IPS-20b (cell line): ENCODE measurements around the gene NECTIN1.
A peak's percentile ranks its signal among the peaks of the same experiment; 100 is the strongest.

ENCODE experiments used
- H3K27ac ChIP-seq: one replicate; pipeline ENCODE4 v1.5.1; 2013; ENCODE audit warnings: low read length
- H3K27me3 ChIP-seq: 2 replicates; pipeline ENCODE4 v1.6.1; 2013; ENCODE audit warnings: mild to moderate bottlenecking, low read length, inconsistent platforms; ENCODE audit not compliant: insufficient read depth
- H3K36me3 ChIP-seq: 2 replicates; pipeline ENCODE4 v1.6.1; 2013; ENCODE audit warnings: low read depth, mild to moderate bottlenecking, inconsistent platforms, low read length, moderate library complexity; ENCODE audit not compliant: insufficient read depth
- H3K4me1 ChIP-seq: 2 replicates; pipeline ENCODE4 v1.6.1; 2013; ENCODE audit warnings: mild to moderate bottlenecking, control low read depth, inconsistent platforms, low read length, moderate library complexity; ENCODE audit not compliant: insufficient read depth
- H3K4me3 ChIP-seq: 2 replicates; pipeline ENCODE4 v1.5.1; 2013; ENCODE audit warnings: mild to moderate bottlenecking, low read length, inconsistent platforms
- H3K9ac ChIP-seq: 2 replicates; pipeline ENCODE4 v1.6.1; 2013; ENCODE audit warnings: low read depth, mild to moderate bottlenecking, inconsistent platforms, low read length, moderate library complexity
- H3K9me3 ChIP-seq: 2 replicates; pipeline ENCODE4 v1.6.1; 2013; ENCODE audit warnings: mild to moderate bottlenecking, low read depth, low read length, inconsistent platforms; ENCODE audit not compliant: insufficient read depth

The NECTIN1 gene

DNA sequence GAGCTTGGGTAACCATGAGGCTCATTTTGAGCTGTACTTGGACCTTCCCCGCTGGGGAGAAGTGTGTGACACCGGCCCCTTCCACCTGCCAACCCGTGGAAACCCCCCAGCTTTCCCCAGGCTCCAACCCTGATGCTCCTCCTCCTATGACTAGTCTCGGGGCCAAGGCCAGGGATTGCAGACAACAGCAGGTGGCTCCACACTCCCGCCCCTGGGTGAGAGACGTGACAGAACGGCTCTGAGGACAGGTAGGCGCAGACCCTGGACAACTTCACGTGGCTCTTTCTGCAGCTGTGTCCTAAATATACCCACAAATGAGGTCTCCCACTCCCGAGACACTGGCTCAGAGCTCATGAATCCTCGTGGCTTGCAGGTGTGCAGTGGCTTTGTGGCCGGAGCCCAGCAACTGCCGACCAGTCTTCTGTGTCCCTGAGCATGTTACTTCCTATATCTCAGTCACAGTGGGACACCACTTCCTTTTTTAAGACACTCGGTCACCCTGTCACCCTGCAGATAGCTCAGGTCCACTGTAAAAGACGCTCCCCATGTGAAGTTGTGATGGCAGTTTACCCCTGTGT is 55.2 kb downstream of the NECTIN1 start:
- Histone ChIP-seq H3K9ac (no peak overlapping the region), H3K36me3 (peaks cover 76% of the 10 kb centered on the region), H3K4me1 (no peaks in the 10 kb centered on the region; the same call in 1 of the 2 replicates), H3K27ac (no peak overlapping the region), H3K27me3 (no peaks in the 10 kb centered on the region), H3K4me3 (no peak overlapping the region), H3K9me3 (peaks cover 12% of the 10 kb centered on the region)

DNA sequence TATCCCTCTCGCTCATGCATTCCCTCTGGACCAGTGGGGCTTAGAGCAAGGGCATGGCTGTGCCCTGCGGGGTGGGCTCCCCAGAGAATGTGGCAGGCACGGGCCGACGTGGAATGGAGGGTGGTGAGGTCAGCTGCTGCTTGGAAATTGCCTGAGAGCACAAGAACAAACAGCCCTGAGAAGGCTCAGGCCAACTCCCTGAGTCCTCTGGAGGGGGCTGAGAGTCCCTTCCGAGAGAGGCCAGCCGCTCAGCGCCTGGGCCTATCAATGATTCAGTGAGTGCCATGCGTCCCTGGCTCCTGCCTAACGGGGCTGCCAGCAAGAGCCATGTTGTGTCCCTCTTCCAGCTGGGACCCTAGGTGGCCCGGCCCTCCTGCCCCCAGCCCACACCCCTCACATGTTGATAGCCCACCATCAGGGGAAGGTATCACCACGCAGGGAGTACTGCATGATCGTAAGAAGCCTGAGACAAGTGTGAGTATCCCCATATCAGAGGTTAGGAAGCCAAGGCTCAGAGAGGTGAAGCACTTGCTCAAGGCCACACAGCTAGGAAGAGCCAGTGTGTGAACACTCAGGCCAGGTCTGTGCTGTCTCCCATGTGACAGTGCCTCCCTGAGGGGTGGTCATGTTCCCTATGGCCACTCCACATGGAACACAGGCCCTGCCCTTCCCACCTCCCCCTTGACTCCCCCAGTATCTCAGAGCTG is 55.8 kb downstream of the NECTIN1 start:
- Histone ChIP-seq H3K4me3 (no peak overlapping the region), H3K27ac (no peak overlapping the region), H3K9ac (no peak overlapping the region), H3K27me3 (no peaks in the 10 kb centered on the region), H3K36me3 (peaks cover 76% of the 10 kb centered on the region), H3K9me3 (peaks cover 7% of the 10 kb centered on the region), H3K4me1 (no peaks in the 10 kb centered on the region; the same call in 1 of the 2 replicates)

DNA sequence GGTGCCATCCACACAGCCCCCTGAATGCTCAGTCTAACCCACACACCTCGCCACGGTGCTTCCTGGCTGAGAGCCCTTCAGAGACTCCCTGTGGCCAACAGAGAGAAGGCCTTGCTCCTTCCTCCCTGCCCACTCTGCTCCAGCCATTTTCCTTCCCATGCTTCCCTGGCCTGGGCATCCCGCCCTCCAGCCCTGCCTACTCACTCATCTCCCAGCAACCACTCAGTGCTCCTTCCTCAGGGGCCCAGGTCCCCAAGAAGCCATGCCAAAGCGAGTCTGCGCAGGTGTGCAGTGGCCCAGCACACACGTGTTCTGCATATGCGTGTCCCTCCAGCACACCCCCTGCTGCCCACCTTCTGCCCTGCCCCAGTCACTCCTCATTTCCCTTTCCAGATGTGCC is 56.4 kb downstream of the NECTIN1 start:
- Histone ChIP-seq H3K4me3 (no peak overlapping the region), H3K27me3 (no peaks in the 10 kb centered on the region), H3K4me1 (no peaks in the 10 kb centered on the region; the same call in 1 of the 2 replicates), H3K9me3 (0 out of 2 replicates have a peak, but pooled peaks cover under 1% of the 10 kb centered on the region), H3K27ac (no peak overlapping the region), H3K9ac (no peak overlapping the region), H3K36me3 (peaks cover 76% of the 10 kb centered on the region)

DNA sequence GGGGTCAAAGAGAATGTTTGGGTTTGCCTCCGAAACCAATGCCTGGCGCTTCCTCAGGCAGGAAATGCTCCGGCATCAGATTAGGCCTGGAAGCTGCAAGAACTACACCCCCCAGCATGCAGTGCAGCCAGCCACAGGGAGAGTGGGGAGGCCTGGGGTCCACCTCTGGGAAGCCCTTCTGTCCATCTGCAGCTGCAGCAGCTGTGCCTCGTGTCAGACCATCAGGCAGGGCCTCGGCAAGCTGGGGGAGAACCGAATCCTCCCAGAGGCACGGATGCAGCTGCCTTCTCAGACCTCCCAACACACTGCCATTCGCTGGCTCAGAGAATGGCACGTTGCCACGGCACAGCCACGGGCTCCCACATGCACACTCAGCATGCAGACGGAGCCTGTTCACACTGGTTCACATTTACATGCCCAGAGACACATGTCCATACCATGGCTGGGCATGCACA is 57.4 kb downstream of the NECTIN1 start:
- Histone ChIP-seq H3K27ac (no peak overlapping the region), H3K36me3 (peaks cover 67% of the 10 kb centered on the region), H3K9me3 (no peaks in the 10 kb centered on the region), H3K4me3 (no peak overlapping the region), H3K4me1 (no peaks in the 10 kb centered on the region), H3K9ac (no peak overlapping the region), H3K27me3 (no peaks in the 10 kb centered on the region)

DNA sequence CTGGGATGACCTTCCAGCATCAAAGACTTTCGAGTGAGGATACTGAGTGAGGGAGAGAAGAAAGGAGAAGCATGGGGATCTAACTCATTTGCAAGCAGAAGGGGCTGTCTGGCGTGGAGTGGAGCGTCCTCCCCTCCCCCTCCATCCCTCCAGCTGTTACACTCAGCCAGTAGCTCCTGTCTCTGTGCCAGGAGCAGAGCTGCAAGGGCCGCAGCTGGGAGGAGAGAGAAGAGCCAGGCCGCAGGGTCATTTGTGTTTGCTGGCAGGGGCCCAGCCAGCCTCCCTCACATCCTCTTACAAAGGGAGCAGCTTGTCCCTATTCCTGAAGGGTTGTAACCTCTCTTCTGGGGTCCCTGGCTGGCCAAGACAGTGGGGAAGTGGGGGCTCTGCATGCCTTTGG is 57.9 kb downstream of the NECTIN1 start:
- Histone ChIP-seq H3K4me3 (no peak overlapping the region), H3K9ac (no peak overlapping the region), H3K9me3 (no peaks in the 10 kb centered on the region), H3K36me3 (peaks cover 64% of the 10 kb centered on the region), H3K4me1 (no peaks in the 10 kb centered on the region), H3K27ac (no peak overlapping the region), H3K27me3 (no peaks in the 10 kb centered on the region)

DNA sequence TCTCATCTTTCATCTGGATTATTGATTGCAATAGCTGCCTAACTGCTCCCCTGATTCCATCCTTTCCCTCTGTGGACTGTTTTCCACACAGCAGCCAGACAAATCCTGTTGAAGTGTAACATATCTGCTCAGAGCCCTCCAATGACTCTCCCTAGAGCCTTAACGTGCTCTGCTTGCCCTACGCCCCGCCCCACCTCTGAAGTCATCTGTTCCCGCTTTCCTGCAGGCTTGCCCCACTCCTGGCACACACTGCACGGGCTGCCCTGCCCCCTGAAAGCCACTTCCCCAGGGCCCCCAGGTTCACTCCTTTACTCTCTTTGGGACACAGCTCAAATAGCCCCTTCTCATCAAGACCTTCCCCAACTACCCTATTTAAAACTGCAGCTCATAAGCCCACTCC is 59.5 kb downstream of the NECTIN1 start:
- Histone ChIP-seq H3K4me1 (no peaks in the 10 kb centered on the region), H3K27me3 (no peaks in the 10 kb centered on the region), H3K9me3 (no peaks in the 10 kb centered on the region), H3K36me3 (peaks cover 57% of the 10 kb centered on the region), H3K4me3 (no peak overlapping the region), H3K9ac (no peak overlapping the region), H3K27ac (no peak overlapping the region)

DNA sequence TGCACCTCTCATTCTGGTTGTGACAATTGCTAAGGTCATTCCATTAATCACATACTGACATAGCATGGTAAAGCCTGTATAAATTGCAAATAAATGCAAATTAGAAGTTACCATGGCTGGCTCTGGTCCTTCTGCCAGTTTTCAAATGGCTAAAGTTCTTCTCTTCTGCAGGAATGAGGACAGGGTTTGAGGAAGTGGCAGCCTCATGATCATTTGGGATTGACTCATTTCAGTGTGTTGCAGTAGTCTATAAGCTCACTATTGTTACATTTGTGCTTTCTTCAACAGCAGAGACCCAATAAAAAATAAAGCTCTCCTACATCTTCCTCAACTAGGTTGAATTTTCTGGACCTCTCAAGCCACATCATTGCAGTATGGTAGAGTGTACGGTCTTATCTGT is 60.3 kb downstream of the NECTIN1 start:
- peaks cover 5% of the 10 kb centered on the region; the same call in 1 of the 2 replicates for H3K4me1 ChIP-seq
- H3K4me3 ChIP-seq: no peak overlapping the region
- no peaks in the 10 kb centered on the region for H3K27me3 ChIP-seq
- no peak overlapping the region for H3K9ac ChIP-seq
- no peaks in the 10 kb centered on the region for H3K9me3 ChIP-seq
- H3K36me3 ChIP-seq: peaks cover 49% of the 10 kb centered on the region
- no peak overlapping the region for H3K27ac ChIP-seq

DNA sequence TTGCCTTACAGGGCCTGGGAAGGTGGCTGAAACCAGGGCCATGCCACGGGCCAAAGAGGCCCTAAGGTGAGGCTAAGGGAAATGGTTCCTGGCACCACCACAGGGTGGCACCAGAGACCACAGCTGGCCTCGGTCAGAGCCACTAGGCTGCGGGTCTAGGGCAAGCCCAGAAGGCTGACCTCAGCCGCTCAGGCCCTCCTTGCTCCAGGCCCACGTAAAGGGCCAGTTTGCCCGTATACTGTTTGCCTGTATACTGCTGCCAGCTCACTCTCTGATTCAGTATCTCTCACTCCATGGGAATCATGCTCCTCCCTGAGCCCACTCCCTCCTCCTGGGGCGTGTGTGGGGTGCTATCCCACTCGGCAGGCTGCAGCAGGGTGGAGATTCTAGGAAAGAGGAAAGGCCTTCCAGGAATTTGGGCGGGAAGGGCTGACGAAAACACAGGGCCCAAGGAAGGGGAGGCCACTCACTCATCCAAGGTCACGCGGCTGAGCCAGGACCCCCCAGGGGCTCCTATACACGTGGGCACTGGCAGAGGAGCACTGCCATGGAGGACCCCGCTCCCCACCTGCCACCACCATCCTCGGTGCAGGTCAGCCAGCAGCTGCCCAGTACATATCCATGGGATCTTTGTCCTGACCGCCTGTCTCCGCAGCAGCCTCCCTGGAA is 62.4 kb downstream of the NECTIN1 start:
- H3K36me3 ChIP-seq: peaks cover 39% of the 10 kb centered on the region
- H3K4me3 ChIP-seq: no peak overlapping the region
- H3K27ac ChIP-seq: no peak overlapping the region
- H3K27me3 ChIP-seq: no peaks in the 10 kb centered on the region
- no peaks in the 10 kb centered on the region for H3K9me3 ChIP-seq
- no peak overlapping the region for H3K9ac ChIP-seq
- H3K4me1 ChIP-seq: peaks cover 9% of the 10 kb centered on the region; the same call in 1 of the 2 replicates

DNA sequence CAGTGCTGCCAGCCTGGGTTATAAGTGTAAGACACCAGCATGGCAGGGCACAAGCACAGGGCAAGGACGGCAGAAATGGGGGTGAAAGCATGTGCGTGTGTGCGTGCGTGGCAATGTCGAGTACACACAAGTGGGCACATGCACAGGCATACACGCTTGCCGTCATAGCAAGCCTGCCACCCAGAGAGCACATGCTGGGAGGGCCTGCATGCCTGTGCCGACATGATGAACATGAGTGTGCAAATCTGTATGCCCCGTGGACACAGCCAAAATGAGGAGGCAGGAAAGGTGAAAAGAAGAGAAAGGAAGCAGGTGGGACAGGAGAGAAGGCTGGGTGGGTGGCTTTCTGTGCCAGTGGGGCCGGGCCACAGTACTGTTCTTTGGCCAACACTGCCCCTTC is 62.9 kb downstream of the NECTIN1 start:
- H3K9ac ChIP-seq: no peak overlapping the region
- H3K27ac ChIP-seq: no peak overlapping the region
- no peaks in the 10 kb centered on the region for H3K27me3 ChIP-seq
- H3K36me3 ChIP-seq: peaks cover 37% of the 10 kb centered on the region
- no peak overlapping the region for H3K4me3 ChIP-seq
- H3K9me3 ChIP-seq: no peaks in the 10 kb centered on the region
- H3K4me1 ChIP-seq: peaks cover 9% of the 10 kb centered on the region; the same call in 1 of the 2 replicates

DNA sequence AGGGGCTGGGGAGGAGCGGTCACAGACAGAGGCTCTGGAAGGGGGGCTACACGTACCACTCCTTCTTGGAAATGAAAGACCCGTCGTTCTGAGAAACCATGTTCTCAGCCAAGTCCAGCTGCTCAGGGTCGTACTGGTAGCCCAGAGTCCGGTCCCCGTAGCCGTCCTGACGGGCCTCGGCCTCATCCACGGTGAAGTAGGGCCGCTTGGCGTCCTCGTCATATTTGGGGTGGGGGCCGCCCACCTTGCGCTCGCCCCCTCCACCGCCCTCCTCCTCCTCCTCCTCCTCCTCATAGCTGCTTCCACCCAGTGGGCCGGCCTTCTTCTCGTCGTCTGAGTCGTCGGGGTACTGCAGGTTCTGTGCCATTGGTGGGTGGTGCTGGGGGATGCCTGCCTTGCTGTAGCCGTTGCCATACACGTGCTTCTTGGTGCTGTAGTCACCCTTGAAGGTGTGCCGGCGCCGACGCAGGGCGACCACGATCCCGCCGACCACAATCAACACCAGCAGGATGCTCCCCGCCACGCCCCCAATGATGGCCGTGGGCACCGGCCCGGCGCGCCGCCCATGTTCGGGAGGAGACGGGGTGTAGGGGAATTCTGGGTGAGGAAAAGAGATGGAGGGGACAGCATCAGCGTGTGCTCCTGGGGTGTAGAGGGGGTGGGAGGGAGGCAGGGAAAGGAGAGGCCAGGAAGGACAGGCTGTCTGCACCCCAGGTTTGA is 64.1 kb downstream of the NECTIN1 start:
- Histone ChIP-seq H3K36me3 (peaks cover 36% of the 10 kb centered on the region), H3K27me3 (no peaks in the 10 kb centered on the region), H3K9me3 (no peaks in the 10 kb centered on the region), H3K4me1 (peaks cover 9% of the 10 kb centered on the region; the same call in 1 of the 2 replicates), H3K9ac (no peak overlapping the region), H3K27ac (no peak overlapping the region), H3K4me3 (no peak overlapping the region)

DNA sequence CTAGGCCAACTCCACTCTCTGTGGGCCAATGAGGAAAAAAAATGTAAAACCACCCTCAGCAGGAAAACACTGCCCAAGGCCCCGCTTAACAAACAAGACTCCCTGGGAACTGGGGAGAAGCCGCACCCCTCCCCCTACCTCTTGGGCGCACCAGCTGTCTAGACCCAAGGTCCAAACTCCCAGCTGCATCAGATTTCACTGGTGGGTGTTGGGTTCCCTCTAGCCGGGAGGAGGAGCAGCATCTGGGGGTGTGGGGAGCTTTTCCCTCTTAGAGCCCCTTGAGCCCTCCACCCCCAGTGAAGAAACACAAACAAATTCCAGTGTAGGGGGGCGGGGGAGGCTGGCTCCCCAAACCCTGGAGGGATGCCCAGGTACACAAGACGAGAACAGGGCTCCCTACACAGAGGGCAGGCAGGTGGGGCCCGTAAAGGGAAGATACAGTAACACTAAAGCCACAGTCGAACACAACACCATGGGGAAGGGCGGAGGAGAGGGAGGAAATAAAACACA is 64.9 kb downstream of the NECTIN1 start:
- no peaks in the 10 kb centered on the region for H3K27me3 ChIP-seq
- no peak overlapping the region for H3K9ac ChIP-seq
- peaks cover 9% of the 10 kb centered on the region; the same call in 1 of the 2 replicates for H3K4me1 ChIP-seq
- H3K27ac ChIP-seq: peak overlapping the region; percentile 36
- peaks cover 36% of the 10 kb centered on the region for H3K36me3 ChIP-seq
- no peaks in the 10 kb centered on the region for H3K9me3 ChIP-seq
- H3K4me3 ChIP-seq: no peak overlapping the region
